ENCODE measurements around the gene CLEC4F. TPM values are rescaled to one million over a fixed set of nuclear protein-coding genes. Genes with fewer than 3 reads are reported as not detected.

CLEC4F gene
- total RNA-seq, 1 donor from 2014 or later = not detected

DNA sequence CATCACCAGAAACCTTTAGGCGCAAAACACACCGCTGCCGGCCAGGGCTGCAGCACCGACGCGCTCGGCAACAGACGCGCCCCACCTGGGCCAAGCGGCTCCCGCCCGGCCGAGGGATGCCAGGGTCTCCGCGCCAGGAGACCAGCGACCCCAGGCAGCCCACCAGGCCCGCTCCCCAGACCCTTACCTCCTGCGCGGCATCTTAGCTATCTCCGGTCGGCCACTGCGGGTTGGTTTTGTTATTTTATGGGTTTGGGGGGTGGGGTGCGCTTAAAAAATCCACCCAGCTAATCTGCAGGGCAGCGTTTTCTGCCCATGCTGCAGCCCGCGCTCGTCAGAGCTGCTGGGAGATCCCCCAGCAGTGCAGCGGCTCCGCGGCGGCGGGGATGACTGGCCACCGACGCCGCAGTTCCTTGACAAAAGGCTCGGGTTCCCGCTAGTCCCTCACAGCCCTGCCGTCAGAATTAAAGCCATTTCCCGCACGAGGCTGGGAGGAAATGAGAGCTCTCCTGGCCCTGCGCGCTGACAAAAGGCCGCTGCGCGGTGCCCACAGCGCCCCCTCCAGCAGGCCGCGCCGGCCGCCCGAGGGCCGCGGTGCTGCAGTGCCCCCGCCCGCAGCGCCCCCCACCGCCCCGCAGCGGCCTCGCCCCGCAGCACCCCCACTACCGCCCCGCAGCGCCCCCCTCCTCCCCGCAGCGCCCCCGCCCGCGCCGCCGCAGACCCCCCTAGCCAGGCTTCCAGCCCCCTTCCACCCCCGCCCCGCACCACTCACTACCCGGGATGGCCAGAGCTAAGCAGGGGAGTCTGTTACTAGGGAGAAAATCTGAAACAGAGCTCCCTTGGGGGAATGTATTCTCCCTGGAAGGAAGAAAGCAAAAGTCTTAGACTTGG is 52.5 kb downstream of the CLEC4F start, which contains the start of gene ADD2:
ADD2 (minus strand) TSS at position 502 of the 891 bp plus-strand sequence. CDS start 61,792 bp downstream, outside the sequence.
- H3K9ac ChIP-seq (ENCODE audit: low read length) = peak within 1 kb of the TSS; percentile 30
- no peaks in the 10 kb centered on the region for H4K20me1 ChIP-seq (ENCODE audit: insufficient read depth, low read length)
- no peak for FAIRE-seq
- peak; percentile 46 for DNase-seq (ENCODE audit: low read depth)
- peak within 1 kb of the TSS; percentile 85 for H2AFZ ChIP-seq (ENCODE audit: low read depth, low read length)
- no peak within 1 kb of the TSS for H3K27ac Mint-ChIP-seq (ENCODE audit: unreplicated experiment)
- no peaks in the 10 kb centered on the region for H3K36me3 ChIP-seq (ENCODE audit: insufficient read depth, low read length)
- H3K4me3 Mint-ChIP-seq (ENCODE audit: unreplicated experiment) = peak within 1 kb of the TSS; percentile 82
- H3K9me3 ChIP-seq (ENCODE audit: insufficient read depth, low read depth, low read length) = no peaks in the 10 kb centered on the region
- no peaks in the 10 kb centered on the region for H3K4me1 Mint-ChIP-seq (ENCODE audit: low read depth, unreplicated experiment)
- H3K4me2 ChIP-seq (ENCODE audit: low read length) = peak within 1 kb of the TSS; percentile 86
- no peaks in the 10 kb centered on the region for H3K36me3 Mint-ChIP-seq (ENCODE audit: low read depth, unreplicated experiment)
- H3K4me3 ChIP-seq (ENCODE audit: insufficient read depth, low read depth, low read length) = peak within 1 kb of the TSS; percentile 59
- peaks cover 41% of the 10 kb centered on the region for H3K27me3 Mint-ChIP-seq (ENCODE audit: low read depth, unreplicated experiment)
- TF ChIP-seq, protein P1, sequence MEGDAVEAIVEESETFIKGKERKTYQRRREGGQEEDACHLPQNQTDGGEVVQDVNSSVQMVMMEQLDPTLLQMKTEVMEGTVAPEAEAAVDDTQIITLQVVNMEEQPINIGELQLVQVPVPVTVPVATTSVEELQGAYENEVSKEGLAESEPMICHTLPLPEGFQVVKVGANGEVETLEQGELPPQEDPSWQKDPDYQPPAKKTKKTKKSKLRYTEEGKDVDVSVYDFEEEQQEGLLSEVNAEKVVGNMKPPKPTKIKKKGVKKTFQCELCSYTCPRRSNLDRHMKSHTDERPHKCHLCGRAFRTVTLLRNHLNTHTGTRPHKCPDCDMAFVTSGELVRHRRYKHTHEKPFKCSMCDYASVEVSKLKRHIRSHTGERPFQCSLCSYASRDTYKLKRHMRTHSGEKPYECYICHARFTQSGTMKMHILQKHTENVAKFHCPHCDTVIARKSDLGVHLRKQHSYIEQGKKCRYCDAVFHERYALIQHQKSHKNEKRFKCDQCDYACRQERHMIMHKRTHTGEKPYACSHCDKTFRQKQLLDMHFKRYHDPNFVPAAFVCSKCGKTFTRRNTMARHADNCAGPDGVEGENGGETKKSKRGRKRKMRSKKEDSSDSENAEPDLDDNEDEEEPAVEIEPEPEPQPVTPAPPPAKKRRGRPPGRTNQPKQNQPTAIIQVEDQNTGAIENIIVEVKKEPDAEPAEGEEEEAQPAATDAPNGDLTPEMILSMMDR (IDR thresholded peaks at IDR 0.05; ENCODE audit: insufficient read depth, low read depth, low read length) = peak; percentile 3
- peak; percentile 75 for TF ChIP-seq EZH2 (IDR thresholded peaks at IDR 0.05; ENCODE audit: insufficient read depth, low read length)
- no peaks in the 10 kb centered on the region for H3K9me3 Mint-ChIP-seq (ENCODE audit: unreplicated experiment)
- no peak within 1 kb of the TSS for H3K27ac ChIP-seq (ENCODE audit: low read depth, low read length)
- no peaks in the 10 kb centered on the region for H3K4me1 ChIP-seq (ENCODE audit: insufficient read depth, low read length)
- H3K27me3 ChIP-seq (ENCODE audit: insufficient read depth, low read length) = peaks cover 33% of the 10 kb centered on the region
- H3K79me2 ChIP-seq (ENCODE audit: insufficient read depth, low read length) = no peaks in the 10 kb centered on the region

DNA sequence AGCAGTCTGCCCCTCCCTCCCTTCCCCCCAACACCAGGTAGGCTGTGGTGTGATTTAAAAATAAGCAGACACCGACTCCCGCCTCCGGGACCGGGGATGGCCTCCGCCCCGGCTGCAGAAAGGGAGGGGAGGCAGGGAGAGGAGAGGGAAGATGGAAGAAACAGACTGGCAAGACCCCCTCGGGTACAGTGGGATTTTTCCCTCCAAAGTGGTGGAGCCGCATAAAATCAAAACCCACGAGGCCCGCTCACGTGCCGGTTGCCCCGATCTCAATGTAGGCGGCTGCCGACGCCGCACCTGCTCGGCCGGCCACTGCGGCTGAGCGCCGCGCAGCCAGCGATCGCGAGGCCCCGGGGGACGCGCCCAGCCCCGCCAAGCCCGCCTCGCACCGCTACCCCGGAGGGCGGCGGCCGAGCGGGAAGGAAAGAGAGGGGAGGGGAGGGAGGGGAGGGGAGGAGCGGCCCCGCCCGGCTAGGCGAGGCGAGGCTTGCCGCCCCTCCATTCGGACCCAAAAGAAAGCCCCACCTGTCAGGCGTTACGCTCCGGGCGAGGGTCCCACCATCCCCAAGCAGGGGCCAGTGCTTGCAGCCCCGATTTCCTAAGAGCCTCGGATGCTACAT is 53.2 kb downstream of the CLEC4F start:
- H3K79me2 ChIP-seq (ENCODE audit: insufficient read depth, low read length) = no peaks in the 10 kb centered on the region
- peak overlapping the region; percentile 30 for H3K9ac ChIP-seq (ENCODE audit: low read length)
- H2AFZ ChIP-seq (ENCODE audit: low read depth, low read length) = peak overlapping the region; percentile 85
- H3K9me3 Mint-ChIP-seq (ENCODE audit: unreplicated experiment) = no peaks in the 10 kb centered on the region
- H3K4me3 ChIP-seq (ENCODE audit: insufficient read depth, low read depth, low read length) = peak overlapping the region; percentile 59
- H3K27ac ChIP-seq (ENCODE audit: low read depth, low read length) = no peak overlapping the region
- H3K27ac Mint-ChIP-seq (ENCODE audit: unreplicated experiment) = no peak overlapping the region
- no peaks in the 10 kb centered on the region for H3K4me1 Mint-ChIP-seq (ENCODE audit: low read depth, unreplicated experiment)
- H3K36me3 ChIP-seq (ENCODE audit: insufficient read depth, low read length) = no peaks in the 10 kb centered on the region
- H3K36me3 Mint-ChIP-seq (ENCODE audit: low read depth, unreplicated experiment) = no peaks in the 10 kb centered on the region
- H3K4me1 ChIP-seq (ENCODE audit: insufficient read depth, low read length) = no peaks in the 10 kb centered on the region
- peak overlapping the region; percentile 82 for H3K4me3 Mint-ChIP-seq (ENCODE audit: unreplicated experiment)
- FAIRE-seq (no peak), DNase-seq (ENCODE audit: low read depth) (no peak)
- no peaks in the 10 kb centered on the region for H3K9me3 ChIP-seq (ENCODE audit: insufficient read depth, low read depth, low read length)
- H3K27me3 Mint-ChIP-seq (ENCODE audit: low read depth, unreplicated experiment) = peaks cover 37% of the 10 kb centered on the region
- H3K27me3 ChIP-seq (ENCODE audit: insufficient read depth, low read length) = peaks cover 31% of the 10 kb centered on the region
- no peaks in the 10 kb centered on the region for H4K20me1 ChIP-seq (ENCODE audit: insufficient read depth, low read length)
- H3K4me2 ChIP-seq (ENCODE audit: low read length) = peak overlapping the region; percentile 86
- peak; percentile 89 for TF ChIP-seq EZH2 (IDR thresholded peaks at IDR 0.05; ENCODE audit: insufficient read depth, low read length)
- TF ChIP-seq, protein P1 (IDR thresholded peaks at IDR 0.05; ENCODE audit: insufficient read depth, low read depth, low read length) = no peak

All from astrocyte (in vitro differentiated cells and primary cell).